ENCODE results near the gene ZNF574. TPM values are rescaled to one million over a fixed set of nuclear protein-coding genes. Genes with fewer than 3 reads are reported as not detected.

Gene ZNF574
- total RNA-seq, 4 donors from 2014 or later, result 14.4 to 25.3 (median 17.1) TPM

GRCh38 chr19:42124386-42124901, 48.5 kb downstream of the ZNF574 start:
- 68 to 95% methylated on average over 4 to 5 of the region's 5 CpGs for WGBS, 2 donors (ENCODE audit: low coverage in 1 of 2)
- TF ChIP-seq POLR2AphosphoS5 (IDR thresholded peaks at IDR 0.05), result no peak
- no peak for TF ChIP-seq CTCF (IDR thresholded peaks at IDR 0.05)
- no peak for TF ChIP-seq EP300 (IDR thresholded peaks at IDR 0.05)
- TF ChIP-seq POLR2A (IDR thresholded peaks at IDR 0.05), result no peak
- Histone ChIP-seq H3K27me3 (peaks cover 25% of the 10 kb centered on the region), H3K9me3 (no peaks in the 10 kb centered on the region), H3K4me3 (no peak overlapping the region), H3K36me3 (no peaks in the 10 kb centered on the region), H3K4me1 (peaks cover 0 to 5% (median 0%) of the 10 kb centered on the region in 3 donors), H3K27ac (no peak overlapping the region)
- no peak for ATAC-seq

GRCh38 chr19:42125536-42125935, 49.6 kb downstream of the ZNF574 start:
- 32 to 53% methylated on average over 4 to 6 of the region's 6 CpGs for WGBS, 2 donors (ENCODE audit: low coverage in 1 of 2)

GRCh38 chr19:42126574-42126973, 50.6 kb downstream of the ZNF574 start:
- no peak overlapping the region for H3K4me3 ChIP-seq
- H3K27ac ChIP-seq, result no peak overlapping the region
- no peak for ATAC-seq
- 63 to 77% methylated on average over 2 to 5 of the region's 5 CpGs for WGBS, 2 donors (ENCODE audit: low coverage in 1 of 2)
- no peaks in the 10 kb centered on the region for H3K9me3 ChIP-seq
- H3K36me3 ChIP-seq, result no peaks in the 10 kb centered on the region
- H3K27me3 ChIP-seq, result peaks cover 45% of the 10 kb centered on the region
- peaks cover 0 to 5% (median 0%) of the 10 kb centered on the region in 3 donors for H3K4me1 ChIP-seq
- TF ChIP-seq POLR2A (IDR thresholded peaks at IDR 0.05) (no peak), CTCF (IDR thresholded peaks at IDR 0.05) (no peak), EP300 (IDR thresholded peaks at IDR 0.05) (no peak), POLR2AphosphoS5 (IDR thresholded peaks at IDR 0.05) (no peak)

More at GRCh38 chr19:42125536-42125935, 49.6 kb downstream of the ZNF574 start:
- Histone ChIP-seq H3K27me3 (peaks cover 35% of the 10 kb centered on the region), H3K4me1 (peaks cover 0 to 5% (median 0%) of the 10 kb centered on the region in 3 donors), H3K4me3 (no peak overlapping the region), H3K9me3 (no peaks in the 10 kb centered on the region), H3K27ac (no peak overlapping the region), H3K36me3 (no peaks in the 10 kb centered on the region)
- no peak for ATAC-seq
- TF ChIP-seq CTCF (IDR thresholded peaks at IDR 0.05) (no peak), POLR2AphosphoS5 (IDR thresholded peaks at IDR 0.05) (no peak), EP300 (IDR thresholded peaks at IDR 0.05) (no peak), POLR2A (IDR thresholded peaks at IDR 0.05) (no peak)

GRCh38 chr19:42129399-42130253, 53.7 kb downstream of the ZNF574 start:
- Histone ChIP-seq H3K27me3 (peaks cover 72% of the 10 kb centered on the region), H3K27ac (peak overlapping the region in 1 of 4 donors; percentile 16), H3K4me1 (peaks cover 0 to 19% (median 12%) of the 10 kb centered on the region in 3 donors), H3K9me3 (no peaks in the 10 kb centered on the region), H3K4me3 (no peak overlapping the region), H3K36me3 (no peaks in the 10 kb centered on the region)
- TF ChIP-seq CTCF (IDR thresholded peaks at IDR 0.05), result no peak
- TF ChIP-seq POLR2AphosphoS5 (IDR thresholded peaks at IDR 0.05), result no peak
- no peak for TF ChIP-seq POLR2A (IDR thresholded peaks at IDR 0.05)
- ATAC-seq, result peak; percentile 38
- 30 to 53% methylated on average over 6 to 10 of the region's 20 CpGs for WGBS, 2 donors (ENCODE audit: low coverage in 1 of 2)

GRCh38 chr19:42130254-42130573, 54.2 kb downstream of the ZNF574 start:
- Histone ChIP-seq H3K27ac (no peak overlapping the region), H3K4me3 (no peak overlapping the region), H3K36me3 (no peaks in the 10 kb centered on the region), H3K4me1 (peaks cover 0 to 19% (median 12%) of the 10 kb centered on the region in 3 donors), H3K9me3 (no peaks in the 10 kb centered on the region), H3K27me3 (peaks cover 74% of the 10 kb centered on the region)
- no peak for TF ChIP-seq POLR2A (IDR thresholded peaks at IDR 0.05)
- no peak for TF ChIP-seq EP300 (IDR thresholded peaks at IDR 0.05)
- no peak for TF ChIP-seq POLR2AphosphoS5 (IDR thresholded peaks at IDR 0.05)
- TF ChIP-seq CTCF (IDR thresholded peaks at IDR 0.05), result no peak
- no peak for ATAC-seq
